Fibroblast of lung (primary cell): Measurements from ENCODE around the gene ABLIM3. TPM values are rescaled to one million over a fixed set of nuclear protein-coding genes. Genes with fewer than 3 reads are reported as not detected.

ENCODE experiments used
- DNase-seq, 2 donors: peaks; one replicate each; pipeline versions ENCODE4 v3.0.0 to v3.0.0-alpha.2; 2010; ENCODE audit warnings: low read depth in 2 of 2
- H2AFZ ChIP-seq: 2 replicates; pipeline ENCODE4 v1.5.1; 2012; ENCODE audit warnings: low read length, control low read depth, inconsistent platforms
- H3K27ac ChIP-seq: 2 replicates; pipeline ENCODE4 v1.5.1; 2011; ENCODE audit warnings: low read length, control low read depth; ENCODE audit not compliant: insufficient read depth
- H3K27me3 ChIP-seq: 2 replicates; pipeline ENCODE4 v1.5.1; 2011; ENCODE audit warnings: mild to moderate bottlenecking, low read length; ENCODE audit not compliant: control insufficient read depth, insufficient read depth
- H3K36me3 ChIP-seq: 2 replicates; pipeline ENCODE4 v1.5.1; 2011; ENCODE audit warnings: low read length; ENCODE audit not compliant: control insufficient read depth, insufficient read depth
- H3K4me1 ChIP-seq: 2 replicates; pipeline ENCODE4 v1.5.1; 2011; ENCODE audit warnings: low read length; ENCODE audit not compliant: control insufficient read depth, insufficient read depth; ENCODE audit errors: extremely low read depth
- H3K4me2 ChIP-seq: 2 replicates; pipeline ENCODE4 v1.5.1; 2011; ENCODE audit warnings: low read length, control low read depth; ENCODE audit not compliant: insufficient read depth; ENCODE audit errors: extremely low read depth
- H3K4me3 ChIP-seq, 4 experiments: fragments of 200-600 bp in 1 of 4; sonication (generic) in 1 of 4; replicated peaks in 1 of 4; 2 replicates each; pipeline ENCODE4 v1.5.1; 2011 to 2016; ENCODE audit warnings: low read length in 4 of 4, low read depth in 3 of 4, mild to moderate bottlenecking in 3 of 4, control low read depth in 2 of 4, inconsistent platforms in 1 of 4, mixed read lengths in 1 of 4; ENCODE audit not compliant: insufficient read depth in 1 of 4; ENCODE audit errors: control extremely low read depth in 1 of 4
- H3K79me2 ChIP-seq: 2 replicates; pipeline ENCODE4 v1.5.1; 2012; ENCODE audit warnings: mild to moderate bottlenecking, low read length, inconsistent platforms; ENCODE audit not compliant: control insufficient read depth, insufficient read depth
- H3K9ac ChIP-seq: 2 replicates; pipeline ENCODE4 v1.5.1; 2011; ENCODE audit warnings: mild to moderate bottlenecking, low read length, control low read depth; ENCODE audit not compliant: insufficient read depth
- H3K9me3 ChIP-seq: 2 replicates; pipeline ENCODE4 v1.5.1; 2012; ENCODE audit warnings: low read depth, low read length; ENCODE audit not compliant: control insufficient read depth, insufficient read depth
- H4K20me1 ChIP-seq: 2 replicates; pipeline ENCODE4 v1.5.1; 2011; ENCODE audit warnings: low read length; ENCODE audit not compliant: control insufficient read depth, insufficient read depth; ENCODE audit errors: extremely low read depth
- CTCF ChIP-seq, 2 donors: IDR thresholded peaks in 1 of 2; conservative IDR thresholded peaks in 1 of 2; 1 replicate in 1 of 2; 2 replicates in 1 of 2; pipeline ENCODE4 v1.5.1; 2011 to 2012; ENCODE audit warnings: low read length in 2 of 2, control low read depth in 1 of 2, inconsistent platforms in 1 of 2, low read depth in 1 of 2, mild to moderate bottlenecking in 1 of 2
- EZH2 ChIP-seq: IDR thresholded peaks from 2 replicates; pipeline ENCODE4 v1.5.1; 2012; ENCODE audit warnings: low read length, control low read depth, mild to moderate bottlenecking; ENCODE audit errors: missing control alignments
- polyA plus RNA-seq, 2 donors: library from polyadenylated mRNA; depleted of rRNA in 1 of 2; stranded (reverse) in 1 of 2; unstranded in 1 of 2; fragments of >200 nt; gene quantifications; 2 replicates each; pipeline ENCODE4 v1.2.1, GENCODE V29; 2011 to 2012; ENCODE audit warnings: missing spikeins in 1 of 2
- total RNA-seq: library from RNA; depleted of rRNA; stranded (reverse); fragments of >200 nt; gene quantifications from 2 replicates; pipeline ENCODE4 v1.2.1, GENCODE V29; 2014

The ABLIM3 gene
- total and polyA plus RNA-seq, 2 donors (not counting 1 experiment from before 2014, with no cell fraction given) = 48.1 to 49.9 TPM

GRCh38 chr5:149172261-149172660 lies 31.0 kb downstream of the ABLIM3 start:
- Histone ChIP-seq H3K4me1 (peaks cover 42% of the 10 kb centered on the region), H3K79me2 (peaks cover 56% of the 10 kb centered on the region)

GRCh38 chr5:149172709-149173505 lies 31.6 kb downstream of the ABLIM3 start:
- Histone ChIP-seq H3K27ac (peak overlapping the region; percentile 87), H3K36me3 (peaks cover 4% of the 10 kb centered on the region), H3K4me3 (no peak overlapping the region), H3K9me3 (no peaks in the 10 kb centered on the region), H2AFZ (no peak overlapping the region), H3K4me1 (peaks cover 44% of the 10 kb centered on the region), H3K9ac (no peak overlapping the region), H3K27me3 (no peaks in the 10 kb centered on the region), H4K20me1 (no peaks in the 10 kb centered on the region), H3K4me2 (no peak overlapping the region), H3K79me2 (peaks cover 50% of the 10 kb centered on the region)
- TF ChIP-seq CTCF (conservative IDR thresholded peaks at IDR 0.05 in 1 of 2, IDR thresholded peaks at IDR 0.05 in 1 of 2; ENCODE audit: low read depth in 1 of 2, low read length in 2 of 2) (no peak), EZH2 (no peak)
- DNase-seq = no peak

More at GRCh38 chr5:149172261-149172660, 31.0 kb downstream of the ABLIM3 start:
- Histone ChIP-seq H2AFZ (no peak overlapping the region), H3K9ac (no peak overlapping the region), H3K9me3 (no peaks in the 10 kb centered on the region), H3K36me3 (peaks cover 4% of the 10 kb centered on the region), H3K27me3 (no peaks in the 10 kb centered on the region), H3K27ac (peak overlapping the region; percentile 87), H3K4me2 (no peak overlapping the region), H4K20me1 (no peaks in the 10 kb centered on the region), H3K4me3 (no peak overlapping the region)
- DNase-seq = peak; percentile 77 to 94
- no peak for TF ChIP-seq EZH2
- TF ChIP-seq CTCF (conservative IDR thresholded peaks at IDR 0.05 in 1 of 2, IDR thresholded peaks at IDR 0.05 in 1 of 2; ENCODE audit: low read depth in 1 of 2, low read length in 2 of 2) = no peak

GRCh38 chr5:149174847-149175234 lies 33.5 kb downstream of the ABLIM3 start:
- H3K27ac ChIP-seq = peak overlapping the region; percentile 87
- no peaks in the 10 kb centered on the region for H3K9me3 ChIP-seq
- no peak overlapping the region for H3K4me3 ChIP-seq
- peak overlapping the region; percentile 27 for H3K4me2 ChIP-seq
- no peak overlapping the region for H3K9ac ChIP-seq
- no peak for DNase-seq
- H2AFZ ChIP-seq = no peak overlapping the region
- peaks cover 39% of the 10 kb centered on the region for H3K4me1 ChIP-seq
- no peaks in the 10 kb centered on the region for H4K20me1 ChIP-seq
- H3K36me3 ChIP-seq = peaks cover 4% of the 10 kb centered on the region
- no peak for TF ChIP-seq CTCF (conservative IDR thresholded peaks at IDR 0.05 in 1 of 2, IDR thresholded peaks at IDR 0.05 in 1 of 2; ENCODE audit: low read depth in 1 of 2, low read length in 2 of 2)
- no peak for TF ChIP-seq EZH2
- H3K27me3 ChIP-seq = no peaks in the 10 kb centered on the region
- H3K79me2 ChIP-seq = peaks cover 38% of the 10 kb centered on the region
